ENCODE results near the gene CNTN4. TPM values are rescaled to one million over a fixed set of nuclear protein-coding genes. Genes with fewer than 3 reads are reported as not detected.

The CNTN4 gene
- total RNA-seq, 1 experiment from 2014 or later, result 51.3 TPM

- peaks cover 11% of the 10 kb centered on the region for H3K4me1 ChIP-seq
- no TSS peak for BruUV-seq (replicated peaks)
- ChIA-PET POLR2A (no interaction called here), CTCF (interaction anchor here (1.4 kb wide), 1 partner anchor 151 kb away, joined by 12 read pairs; no protein-coding TSS in a partner anchor)
- H3K27me3 Mint-ChIP-seq (ENCODE audit: insufficient read depth, unreplicated experiment), result no peaks in the 10 kb centered on the region
- no peak overlapping the region for H3K4me3 Mint-ChIP-seq (ENCODE audit: unreplicated experiment)
- peaks cover 18% of the 10 kb centered on the region for H3K9me3 Mint-ChIP-seq (ENCODE audit: unreplicated experiment)
- no peaks in the 10 kb centered on the region for H3K9me3 ChIP-seq
- peaks cover 6% of the 10 kb centered on the region for H3K36me3 Mint-ChIP-seq (ENCODE audit: insufficient read depth, unreplicated experiment)
- no peak for DNase-seq
- no peak overlapping the region for H3K4me3 ChIP-seq (ENCODE audit: low read depth, low read length)
- intact Hi-C loops (cut with micrococcal nuclease; ENCODE audit: unreplicated experiment), result no loop called here
- H3K27ac Mint-ChIP-seq (ENCODE audit: unreplicated experiment), result no peak overlapping the region
- no peaks in the 10 kb centered on the region for H3K36me3 ChIP-seq (ENCODE audit: control insufficient read depth, insufficient read depth, low read length)
- peaks cover 24% of the 10 kb centered on the region for H3K4me1 Mint-ChIP-seq (ENCODE audit: low read depth, unreplicated experiment)
- H3K27me3 ChIP-seq (replicated peaks; ENCODE audit: control insufficient read depth, insufficient read depth, low read length), result no peaks in the 10 kb centered on the region
- TF ChIP-seq, protein P1, sequence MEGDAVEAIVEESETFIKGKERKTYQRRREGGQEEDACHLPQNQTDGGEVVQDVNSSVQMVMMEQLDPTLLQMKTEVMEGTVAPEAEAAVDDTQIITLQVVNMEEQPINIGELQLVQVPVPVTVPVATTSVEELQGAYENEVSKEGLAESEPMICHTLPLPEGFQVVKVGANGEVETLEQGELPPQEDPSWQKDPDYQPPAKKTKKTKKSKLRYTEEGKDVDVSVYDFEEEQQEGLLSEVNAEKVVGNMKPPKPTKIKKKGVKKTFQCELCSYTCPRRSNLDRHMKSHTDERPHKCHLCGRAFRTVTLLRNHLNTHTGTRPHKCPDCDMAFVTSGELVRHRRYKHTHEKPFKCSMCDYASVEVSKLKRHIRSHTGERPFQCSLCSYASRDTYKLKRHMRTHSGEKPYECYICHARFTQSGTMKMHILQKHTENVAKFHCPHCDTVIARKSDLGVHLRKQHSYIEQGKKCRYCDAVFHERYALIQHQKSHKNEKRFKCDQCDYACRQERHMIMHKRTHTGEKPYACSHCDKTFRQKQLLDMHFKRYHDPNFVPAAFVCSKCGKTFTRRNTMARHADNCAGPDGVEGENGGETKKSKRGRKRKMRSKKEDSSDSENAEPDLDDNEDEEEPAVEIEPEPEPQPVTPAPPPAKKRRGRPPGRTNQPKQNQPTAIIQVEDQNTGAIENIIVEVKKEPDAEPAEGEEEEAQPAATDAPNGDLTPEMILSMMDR (IDR thresholded peaks at IDR 0.05; ENCODE audit: insufficient read depth in 1 of 2, low read depth in 1 of 2, low read length in 1 of 2, severe bottlenecking in 1 of 2, unreplicated experiment in 1 of 2), result no peak
Observed at GRCh38 chr3:2771193-2771592, 672.5 kb downstream of the CNTN4 start.

- H3K36me3 Mint-ChIP-seq (ENCODE audit: insufficient read depth, unreplicated experiment), result peaks cover 6% of the 10 kb centered on the region
- H3K27ac Mint-ChIP-seq (ENCODE audit: unreplicated experiment), result no peak overlapping the region
- peaks cover 24% of the 10 kb centered on the region for H3K4me1 Mint-ChIP-seq (ENCODE audit: low read depth, unreplicated experiment)
- peaks cover 11% of the 10 kb centered on the region for H3K4me1 ChIP-seq
- peaks cover 18% of the 10 kb centered on the region for H3K9me3 Mint-ChIP-seq (ENCODE audit: unreplicated experiment)
- H3K27me3 Mint-ChIP-seq (ENCODE audit: insufficient read depth, unreplicated experiment), result no peaks in the 10 kb centered on the region
- POLR2A ChIA-PET, result no interaction called here
- H3K36me3 ChIP-seq (ENCODE audit: control insufficient read depth, insufficient read depth, low read length), result no peaks in the 10 kb centered on the region
- CTCF ChIA-PET, result no interaction called here
- H3K4me3 Mint-ChIP-seq (ENCODE audit: unreplicated experiment), result no peak overlapping the region
- H3K9me3 ChIP-seq, result no peaks in the 10 kb centered on the region
- BruUV-seq (replicated peaks), result no TSS peak
- no peak for DNase-seq
- H3K27me3 ChIP-seq (replicated peaks; ENCODE audit: control insufficient read depth, insufficient read depth, low read length), result no peaks in the 10 kb centered on the region
- H3K4me3 ChIP-seq (ENCODE audit: low read depth, low read length), result no peak overlapping the region
- intact Hi-C loops (cut with micrococcal nuclease; ENCODE audit: unreplicated experiment), result no loop called here
- TF ChIP-seq, protein P1 (IDR thresholded peaks at IDR 0.05; ENCODE audit: insufficient read depth in 1 of 2, low read depth in 1 of 2, low read length in 1 of 2, severe bottlenecking in 1 of 2, unreplicated experiment in 1 of 2), result no peak
Observed at GRCh38 chr3:2771741-2772140, 673.1 kb downstream of the CNTN4 start.

GRCh38 chr3:2772803-2773202, 674.1 kb downstream of the CNTN4 start:
- Mint-ChIP-seq H3K4me1 (ENCODE audit: low read depth, unreplicated experiment) (peaks cover 24% of the 10 kb centered on the region), H3K27ac (ENCODE audit: unreplicated experiment) (peak overlapping the region; percentile 7), H3K9me3 (ENCODE audit: unreplicated experiment) (peaks cover 18% of the 10 kb centered on the region), H3K27me3 (ENCODE audit: insufficient read depth, unreplicated experiment) (no peaks in the 10 kb centered on the region), H3K4me3 (ENCODE audit: unreplicated experiment) (no peak overlapping the region), H3K36me3 (ENCODE audit: insufficient read depth, unreplicated experiment) (peaks cover 6% of the 10 kb centered on the region)
- Histone ChIP-seq H3K4me1 (peaks cover 11% of the 10 kb centered on the region), H3K36me3 (ENCODE audit: control insufficient read depth, insufficient read depth, low read length) (no peaks in the 10 kb centered on the region), H3K27me3 (replicated peaks; ENCODE audit: control insufficient read depth, insufficient read depth, low read length) (no peaks in the 10 kb centered on the region), H3K9me3 (no peaks in the 10 kb centered on the region), H3K4me3 (ENCODE audit: low read depth, low read length) (no peak overlapping the region)
- ChIA-PET CTCF (no interaction called here), POLR2A (no interaction called here)
- no TSS peak for BruUV-seq (replicated peaks)
- TF ChIP-seq, protein P1 (IDR thresholded peaks at IDR 0.05; ENCODE audit: insufficient read depth in 1 of 2, low read depth in 1 of 2, low read length in 1 of 2, severe bottlenecking in 1 of 2, unreplicated experiment in 1 of 2), result no peak
- intact Hi-C loops (cut with micrococcal nuclease; ENCODE audit: unreplicated experiment), result no loop called here
- DNase-seq, result no peak
